K562 (cell line): ENCODE data around the gene MEIKIN. TPM values are rescaled to one million over a fixed set of nuclear protein-coding genes. Genes with fewer than 3 reads are reported as not detected.

Experiments
- ATAC-seq: fragments of 200-7000 bp; cut with Tn5 transposase; 3 replicates; pipeline ENCODE4 v1.9.1; 2020; ENCODE audit warnings: moderate library complexity
- BruUV-seq: library from RNA; stranded (reverse); fragments of 400-500 nt; replicated peaks from 2 replicates; lab custom pipeline; 2021; lab: Mats Ljungman, UMichigan
- CTCF ChIA-PET: fragments of 300-600 bp; formaldehyde crosslinking; extraction: SDS; loops from one replicate; lab custom pipeline; 2021; ENCODE audit warnings: low intra/inter-chr PET ratio; lab: Yijun Ruan, JAX
- POLR2A ChIA-PET: fragments of 300-600, 350-650 bp; sonication (Branson Sonifier 250); formaldehyde crosslinking; extraction: SDS; loops from one replicate; lab custom pipeline; 2021; ENCODE audit warnings: antibody characterized with exemption, inconsistent platforms; lab: Yijun Ruan, JAX
- DNase-seq, 4 experiments: peaks; one replicate each; pipeline versions ENCODE4 v3.0.0 to v3.0.0-alpha.2; 2011 to 2018; ENCODE audit warnings: low spot score in 3 of 4, mixed read lengths in 3 of 4; ENCODE audit errors: extremely low read depth in 1 of 4
- FAIRE-seq: peaks from 2 replicates; lab custom pipeline; 2011; peaks lifted over from hg19 to GRCh38; lab: Jason Lieb, UNC
- H2AFZ ChIP-seq: 2 replicates; pipeline ENCODE4 v1.6.0; 2011; ENCODE audit warnings: low read depth, low read length, control low read depth, inconsistent platforms
- H3K27ac ChIP-seq: fragments of 200-600 bp; 3 replicates; pipeline ENCODE4 v1.8.0; 2011; ENCODE audit warnings: low read depth, mild to moderate bottlenecking, control low read depth, inconsistent platforms, low read length, moderate library complexity, mixed read lengths; ENCODE audit errors: extremely low read depth
- H3K27me3 ChIP-seq, 2 experiments: fragments of 300-600 bp in 1 of 2; 2 replicates in 1 of 2; 3 replicates in 1 of 2; pipeline versions ENCODE4 v1.6.0 to v1.8.0; 2011; ENCODE audit warnings: inconsistent platforms in 2 of 2, low read length in 2 of 2, mild to moderate bottlenecking in 1 of 2, mixed read lengths in 1 of 2, moderate library complexity in 1 of 2; ENCODE audit not compliant: control insufficient read depth in 2 of 2, insufficient read depth in 2 of 2
- H3K36me3 ChIP-seq: fragments of 300-600 bp; 3 replicates; pipeline ENCODE4 v1.8.0; 2011; ENCODE audit warnings: mild to moderate bottlenecking, low read length, inconsistent platforms; ENCODE audit not compliant: control insufficient read depth, insufficient read depth
- H3K4me1 ChIP-seq, 2 experiments: fragments of 200-600 bp in 1 of 2; replicated peaks in 1 of 2; 2 replicates in 1 of 2; 3 replicates in 1 of 2; pipeline versions ENCODE4 v1.5.1 to v1.8.0; 2011; ENCODE audit warnings: inconsistent platforms in 2 of 2, low read length in 2 of 2, mild to moderate bottlenecking in 1 of 2, mixed read lengths in 1 of 2, moderate library complexity in 1 of 2; ENCODE audit not compliant: control insufficient read depth in 2 of 2, insufficient read depth in 2 of 2
- H3K4me2 ChIP-seq: 2 replicates; pipeline ENCODE4 v1.6.1; 2011; ENCODE audit warnings: low read length, control low read depth, inconsistent platforms, mixed read lengths; ENCODE audit not compliant: insufficient read depth
- H3K4me3 ChIP-seq: fragments of 200-600 bp; sonication (generic), shearing (Covaris generic); 2 replicates; pipeline ENCODE4 v1.5.1; 2016; ENCODE audit warnings: control low read depth, inconsistent platforms
- H3K79me2 ChIP-seq: fragments of 200-600 bp; 3 replicates; pipeline ENCODE4 v1.8.0; 2011; ENCODE audit warnings: low read length, inconsistent platforms; ENCODE audit not compliant: control insufficient read depth, insufficient read depth
- H3K9ac ChIP-seq, 2 experiments: 2 replicates each; pipeline versions ENCODE4 v1.6.0 to v1.6.1; 2011; ENCODE audit warnings: low read depth in 2 of 2, low read length in 2 of 2, control low read depth in 1 of 2, inconsistent platforms in 1 of 2, mild to moderate bottlenecking in 1 of 2, mixed read lengths in 1 of 2; ENCODE audit not compliant: insufficient read depth in 1 of 2
- H3K9me1 ChIP-seq: one replicate; pipeline ENCODE4 v1.6.0; 2011; ENCODE audit warnings: inconsistent platforms, mild to moderate bottlenecking, low read length, moderate library complexity; ENCODE audit not compliant: control insufficient read depth, insufficient read depth
- H3K9me3 ChIP-seq: replicated peaks from 2 replicates; pipeline ENCODE4 v1.5.1; 2011; ENCODE audit warnings: low read depth, low read length, inconsistent platforms; ENCODE audit not compliant: control insufficient read depth, insufficient read depth
- H4K20me1 ChIP-seq: replicated peaks from 2 replicates; pipeline ENCODE4 v1.6.1; 2011; ENCODE audit warnings: low read length, inconsistent platforms, mixed read lengths; ENCODE audit not compliant: control insufficient read depth, insufficient read depth
- FOXO4 ChIP-seq: fragments of 450-650 bp; formaldehyde crosslinking; IDR thresholded peaks from 2 replicates; pipeline ENCODE4 v1.4.0; 2020; ENCODE audit warnings: mild to moderate bottlenecking, moderate library complexity
- GTF2F1 ChIP-seq: IDR thresholded peaks from 2 replicates; pipeline ENCODE4 v1.6.1; 2011; ENCODE audit warnings: low read depth, low read length, improper control_type of control experiment
- WGBS: fragments of 100-300 bp; shearing (Covaris generic); methylation state at CpG from one replicate; pipeline ENCODE4 v1.1.6; 2016; ENCODE audit warnings: low coverage, mixed read lengths; ENCODE audit not compliant: insufficient coverage; ENCODE audit errors: missing lambda C conversion rate; 5-methylcytosine and 5-hydroxymethylcytosine counted together
- in situ Hi-C: fragments of 300-500 bp; cut with MboI; formaldehyde crosslinking; loops from 4 replicates; pipeline ENCODE4 v1.15.0; 2018; ENCODE audit warnings: inconsistent platforms, mixed read lengths
- intact Hi-C: fragments of 100-400 bp; cut with micrococcal nuclease; formaldehyde crosslinking; loops from 2 replicates; pipeline ENCODE4 v1.14.2; 2022
- polyA plus RNA-seq, 8 experiments: library from polyadenylated mRNA; depleted of rRNA in 4 of 8; stranded (reverse) in 5 of 8; unstranded in 3 of 8; fragments of >200 nt; fragmentation: Nextera tagmentation in 2 of 8; fragmentation: Illumina TruSeq in 1 of 8; extraction: Ambion mirVana in 2 of 8; extraction: Trizol in 1 of 8; gene quantifications; 2 replicates each; pipeline versions ENCODE4 v1.2.1 to v1.2.3, GENCODE V29; 2011 to 2014; ENCODE audit warnings: inconsistent platforms in 1 of 8, missing spikeins in 1 of 8
- total RNA-seq, 7 experiments: library from RNA; depleted of rRNA in 6 of 7; stranded (reverse); fragments of >200 nt in 6 of 7; fragmentation: Illumina TruSeq in 2 of 7; extraction: Trizol in 2 of 7; gene quantifications; 2 replicates each; pipeline versions ENCODE4 v1.2.1 to v1.2.3, GENCODE V29; 2011 to 2021; ENCODE audit warnings: low replicate concordance in 1 of 7

The MEIKIN gene
- total and polyA plus RNA-seq, 9 of the 15 experiments (the other 6 are each of a cell fraction or from before 2014, with no cell fraction given) = 0.18 TPM; not detected in 8

- CTCF ChIA-PET = no interaction called here
Observed at GRCh38 chr5:131973089-131973712, 27.7 kb upstream of the MEIKIN start.

More at GRCh38 chr5:131973089-131973712, 27.7 kb upstream of the MEIKIN start:
- intact Hi-C loops (no loop called here), in situ Hi-C loops (no loop called here)
- DNase-seq (no peak), ATAC-seq (no peak), FAIRE-seq (no peak)
- no TSS peak for BruUV-seq
- H3K27ac ChIP-seq = no peak overlapping the region
- no peak overlapping the region for H3K9ac ChIP-seq
- H3K9me3 ChIP-seq = no peaks in the 10 kb centered on the region
- H3K27me3 ChIP-seq = no peaks in the 10 kb centered on the region
- no peak overlapping the region for H2AFZ ChIP-seq
- H3K4me2 ChIP-seq = no peak overlapping the region
- H3K4me1 ChIP-seq = peaks cover 0 to 3% of the 10 kb centered on the region in 2 experiments; a peak in 1 of 5 replicates
- H4K20me1 ChIP-seq = no peaks in the 10 kb centered on the region
- no peaks in the 10 kb centered on the region for H3K9me1 ChIP-seq
- H3K79me2 ChIP-seq = no peaks in the 10 kb centered on the region
- TF ChIP-seq FOXO4 (CRISPR knock-in tag) (no peak), GTF2F1 (no peak)
- H3K4me3 ChIP-seq = no peak overlapping the region
- no peaks in the 10 kb centered on the region for H3K36me3 ChIP-seq
- POLR2A ChIA-PET = interaction anchor here (1.0 to 1.1 kb wide), 3 partner anchors 10 to 25 kb away, joined by 3 to 7 read pairs (median 3); no protein-coding TSS in a partner anchor
- 27% methylated on average over 9 of the region's 9 CpGs for WGBS
